Measurements from ENCODE around the gene DTNB.

The DTNB gene

DNA sequence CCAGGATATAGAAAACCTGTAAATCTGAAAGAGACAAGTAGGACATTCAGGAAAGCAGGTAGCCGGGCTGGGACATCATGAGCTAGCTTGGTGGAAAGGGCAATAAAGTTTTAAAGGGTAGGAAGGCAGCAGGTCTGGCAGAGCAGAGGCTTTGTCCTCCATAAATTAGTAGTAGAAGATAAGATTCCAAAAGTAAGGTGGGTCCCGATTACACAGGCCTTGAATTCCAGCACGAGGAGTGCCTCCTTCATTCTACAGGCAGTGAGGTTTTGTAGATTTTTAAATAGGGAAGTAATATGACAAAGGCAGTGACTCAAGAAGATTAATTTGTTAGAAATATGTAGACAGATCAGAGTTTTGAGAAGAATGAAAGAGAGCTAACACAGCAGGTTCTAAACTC, 160.7 kb downstream of the DTNB start:
- DNase-seq (ENCODE audit: low read depth in 1 of 2, low spot score in 1 of 2) = no peak

DNA sequence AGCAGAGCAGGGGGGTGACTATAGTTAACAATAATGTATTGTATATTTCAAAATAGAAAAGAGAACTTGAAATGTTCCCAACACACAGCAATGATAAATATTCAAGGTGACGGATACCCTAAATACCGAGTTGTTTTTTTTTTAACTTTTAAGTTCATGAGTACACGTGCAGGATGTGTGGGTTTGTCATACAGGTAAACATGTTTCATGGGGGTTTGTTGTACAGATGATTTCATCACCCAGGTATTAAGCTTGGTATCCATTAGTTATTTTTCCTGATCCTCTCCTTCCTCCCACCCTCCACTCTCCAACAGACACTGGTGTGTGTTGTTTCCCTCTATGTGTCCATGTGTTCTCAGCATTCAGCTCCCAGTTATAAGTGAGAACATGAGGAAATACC, 167.2 kb downstream of the DTNB start:
- no peak for DNase-seq (ENCODE audit: low read depth in 1 of 2, low spot score in 1 of 2)

DNA sequence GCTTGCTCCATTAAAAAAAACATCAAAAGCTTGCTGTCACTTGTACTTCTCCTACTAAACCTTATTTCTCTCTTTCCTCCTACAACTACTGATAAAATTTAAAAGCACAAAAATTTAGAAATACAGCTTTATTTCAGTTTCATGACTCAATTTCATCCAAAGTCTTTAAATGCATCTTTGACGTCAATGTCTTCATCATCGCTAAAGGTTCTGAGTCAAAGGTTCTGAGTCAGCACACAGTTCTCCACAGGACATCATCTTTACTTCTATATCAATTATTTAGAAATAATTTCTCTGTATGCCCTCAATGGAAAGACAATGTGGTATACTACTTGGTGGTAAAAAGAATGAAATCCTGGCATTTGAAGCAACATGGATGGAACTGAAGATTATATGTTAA, 167.8 kb downstream of the DTNB start:
- no peak for DNase-seq (ENCODE audit: low read depth in 1 of 2, low spot score in 1 of 2)

DNA sequence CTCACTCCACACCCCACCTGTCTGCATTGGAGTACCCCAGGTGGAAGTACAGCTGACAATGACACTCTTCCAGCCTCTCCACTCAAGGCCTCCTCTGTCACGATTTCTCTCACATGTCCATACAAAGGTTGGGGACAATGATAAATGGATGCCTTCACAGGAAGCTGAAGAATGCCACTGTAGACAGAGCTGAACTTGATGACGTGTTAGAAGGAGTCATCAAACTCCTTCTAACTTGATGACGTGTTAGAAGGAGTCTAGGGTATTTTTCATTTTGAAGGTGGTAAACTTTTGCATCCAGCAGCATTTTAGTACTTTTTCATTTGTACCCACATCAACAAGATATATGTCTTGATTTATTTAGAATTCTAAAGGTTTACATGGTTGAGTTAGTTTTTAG, 168.2 kb downstream of the DTNB start:
- DNase-seq (ENCODE audit: low read depth in 1 of 2, low spot score in 1 of 2) = no peak

DNA sequence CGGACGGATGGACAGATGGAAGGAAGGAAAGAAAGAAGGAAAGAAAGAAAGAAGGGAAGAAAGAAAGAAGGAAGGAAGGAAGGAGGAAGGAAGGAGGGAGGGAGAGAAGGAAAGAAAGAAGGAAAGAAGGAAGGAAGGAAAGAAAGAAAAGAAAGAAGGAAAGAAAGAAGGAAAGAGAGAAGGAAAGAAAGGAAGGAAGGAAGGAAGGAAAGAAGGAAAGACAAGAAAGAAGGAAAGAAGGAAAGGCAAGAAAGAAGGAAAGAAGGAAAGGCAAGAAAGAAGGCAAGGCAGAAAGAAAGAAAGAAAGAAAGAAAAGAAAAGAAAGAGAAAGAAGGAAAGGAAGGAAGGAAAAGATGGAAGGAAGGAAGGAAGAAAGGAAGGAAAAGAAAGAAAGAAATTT, 169.1 kb downstream of the DTNB start:
- no peak for DNase-seq (ENCODE audit: low read depth in 1 of 2, low spot score in 1 of 2)

DNA sequence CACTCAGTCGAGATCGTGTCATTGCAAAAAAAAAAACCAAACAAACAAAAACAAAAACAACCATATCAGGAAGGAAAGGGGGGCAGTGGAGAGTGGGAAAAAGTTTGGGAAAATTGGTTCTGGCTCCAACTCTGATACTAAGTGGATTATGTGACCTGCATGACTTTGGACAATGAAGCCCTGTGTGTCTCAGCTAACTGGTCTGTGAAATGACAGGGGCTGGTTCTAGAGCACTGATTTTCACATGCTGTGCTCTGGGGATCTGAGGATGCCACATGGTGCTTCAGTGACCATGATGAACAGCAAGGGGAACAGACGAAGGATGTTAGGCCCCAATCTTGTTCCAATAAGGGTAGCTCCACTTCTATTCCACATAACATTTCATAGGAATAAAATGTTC, 174.2 kb downstream of the DTNB start:
- DNase-seq (ENCODE audit: low read depth in 1 of 2, low spot score in 1 of 2) = no peak

DNA sequence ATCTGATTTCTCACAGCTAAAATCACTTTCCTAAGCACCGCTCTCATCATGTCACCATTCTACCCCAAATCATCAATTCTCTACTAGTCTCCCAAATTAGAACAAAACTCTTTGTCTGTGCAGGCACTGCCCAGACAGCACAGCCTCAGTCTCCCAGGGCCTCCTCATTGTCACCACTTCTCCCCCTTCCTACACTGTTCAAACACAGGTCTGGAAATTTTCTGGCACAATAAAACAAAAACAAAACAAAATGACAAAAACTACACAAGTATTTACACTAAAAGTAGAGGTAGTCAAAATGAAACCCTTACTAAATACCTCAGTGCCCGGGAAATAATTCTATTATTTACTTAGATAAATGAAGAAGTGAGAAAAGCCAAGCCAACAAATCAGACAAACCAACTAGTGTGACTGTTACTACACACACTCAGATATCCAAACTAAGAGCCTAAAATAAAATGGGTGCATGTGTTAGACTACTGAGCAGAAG, 175.4 kb downstream of the DTNB start:
- no peak for DNase-seq (ENCODE audit: low read depth in 1 of 2, low spot score in 1 of 2)

DNA sequence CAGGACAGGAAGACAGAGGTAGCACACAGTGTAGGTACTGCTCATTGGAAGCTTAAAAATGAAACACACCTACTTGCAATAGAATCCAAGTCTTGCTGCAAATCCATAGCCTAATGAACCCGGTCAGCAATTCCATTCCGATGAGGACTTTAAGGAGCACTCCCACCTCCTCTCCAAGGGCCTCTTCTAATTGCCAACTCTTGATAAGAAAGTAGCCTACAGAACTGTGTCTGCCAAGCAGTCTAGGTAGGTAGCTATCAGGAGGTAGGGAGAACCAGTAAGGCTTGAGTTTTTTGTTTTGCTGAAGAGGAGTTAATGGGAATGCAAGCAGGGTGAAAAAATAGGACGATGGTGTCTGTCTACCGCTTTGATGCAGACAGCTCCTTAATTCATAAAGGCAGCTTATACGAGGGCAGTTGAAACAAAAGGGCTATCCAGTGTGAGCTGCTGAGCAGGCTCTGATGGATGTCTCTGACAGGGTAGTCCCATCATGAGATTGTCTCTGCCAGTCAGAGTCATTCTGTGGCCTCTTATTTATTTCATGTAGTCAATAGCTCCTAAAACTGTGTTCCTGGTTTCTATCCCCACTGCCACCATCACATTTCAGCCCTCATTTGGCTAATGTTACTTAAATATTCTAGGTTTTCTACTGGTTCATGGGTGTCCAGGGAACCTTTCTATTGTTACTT, 176.0 kb downstream of the DTNB start:
- DNase-seq (ENCODE audit: low read depth in 1 of 2, low spot score in 1 of 2) = no peak

DNA sequence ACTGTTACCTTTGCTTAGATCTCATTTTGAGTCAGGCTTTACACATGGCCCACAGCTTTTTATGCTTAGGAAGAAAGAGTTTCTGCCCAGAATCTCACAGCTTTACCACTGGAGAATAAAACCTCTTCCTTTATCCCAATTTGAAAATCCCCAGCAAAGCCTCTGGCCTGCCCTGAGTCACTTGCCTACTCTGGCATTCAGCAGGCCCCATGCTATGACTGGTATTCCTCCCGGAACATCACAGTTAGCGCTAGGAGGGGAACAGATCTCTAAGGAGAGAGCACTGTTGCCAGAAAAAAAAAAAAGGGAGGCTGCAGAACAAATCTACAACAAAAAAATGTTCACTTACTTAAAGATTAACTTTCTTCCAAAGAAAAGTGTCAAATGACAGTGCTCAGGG, 178.8 kb downstream of the DTNB start:
- DNase-seq (ENCODE audit: low read depth in 1 of 2, low spot score in 1 of 2) = no peak

DNA sequence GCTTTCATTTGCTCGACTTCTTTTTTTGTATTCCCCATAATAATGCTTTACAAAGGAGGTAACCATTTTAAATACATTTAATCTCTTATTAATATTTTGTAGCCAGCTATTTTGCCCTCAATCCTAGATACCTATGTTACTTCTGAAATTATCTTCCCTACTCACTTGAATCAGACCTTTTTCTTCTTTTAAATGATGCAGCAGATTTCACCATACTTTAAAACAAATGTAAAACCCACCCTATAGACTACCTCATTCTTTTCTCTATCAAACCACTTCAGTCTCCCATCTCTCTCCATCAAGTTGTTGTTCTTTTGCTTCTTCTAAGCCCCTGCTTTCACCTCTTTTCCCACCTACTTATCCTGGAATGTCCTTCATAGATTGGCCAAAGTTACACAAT, 180.2 kb downstream of the DTNB start:
- DNase-seq (ENCODE audit: low read depth in 1 of 2, low spot score in 1 of 2) = no peak

DNA sequence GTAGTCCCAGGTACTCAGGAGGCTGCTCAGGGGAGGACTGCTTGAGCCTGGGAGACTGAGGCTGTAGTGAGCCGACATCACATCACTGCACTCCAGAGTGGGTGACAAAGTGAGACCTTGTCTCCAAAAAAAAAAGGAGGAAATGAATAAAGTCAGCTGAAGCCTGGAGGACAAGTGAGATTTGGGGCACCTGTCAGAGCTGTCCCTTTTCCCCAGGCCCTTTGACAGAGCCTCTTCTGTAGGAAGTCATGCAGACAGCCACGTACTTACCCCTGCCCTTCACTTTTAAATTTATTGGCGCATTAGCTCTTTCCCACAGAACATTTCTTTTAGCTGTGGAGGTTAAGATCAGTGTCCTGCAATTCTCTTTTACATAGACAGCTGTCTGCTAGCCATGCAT, 180.7 kb downstream of the DTNB start:
- DNase-seq (ENCODE audit: low read depth in 1 of 2, low spot score in 1 of 2) = no peak

DNA sequence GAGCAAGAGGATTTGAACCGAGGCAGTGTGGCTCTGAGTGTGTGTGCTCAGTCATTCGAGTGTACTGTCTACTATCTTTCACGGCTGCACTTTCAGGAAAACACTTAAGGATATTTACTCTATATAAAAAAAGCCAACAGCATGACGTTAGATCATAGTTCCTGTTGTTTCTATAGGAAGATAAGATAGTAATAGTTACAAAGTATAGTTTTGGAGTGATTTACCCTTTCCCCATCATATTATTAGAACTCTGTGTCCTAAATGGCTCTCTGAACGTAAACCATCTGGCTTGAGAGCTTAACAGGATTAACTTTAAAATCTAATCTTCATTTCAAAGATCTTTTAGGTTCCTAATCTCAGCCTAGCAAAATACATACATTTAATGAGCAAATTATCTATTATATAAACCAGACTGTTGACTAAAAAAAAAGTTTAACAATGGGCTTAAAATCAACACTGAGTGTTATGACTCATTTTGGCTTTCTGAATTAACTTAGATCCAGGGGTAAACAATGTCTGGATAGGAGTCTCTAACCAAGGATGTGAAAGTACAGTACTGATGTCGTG, 181.3 kb downstream of the DTNB start:
- no peak for DNase-seq (ENCODE audit: low read depth in 1 of 2, low spot score in 1 of 2)

DNA sequence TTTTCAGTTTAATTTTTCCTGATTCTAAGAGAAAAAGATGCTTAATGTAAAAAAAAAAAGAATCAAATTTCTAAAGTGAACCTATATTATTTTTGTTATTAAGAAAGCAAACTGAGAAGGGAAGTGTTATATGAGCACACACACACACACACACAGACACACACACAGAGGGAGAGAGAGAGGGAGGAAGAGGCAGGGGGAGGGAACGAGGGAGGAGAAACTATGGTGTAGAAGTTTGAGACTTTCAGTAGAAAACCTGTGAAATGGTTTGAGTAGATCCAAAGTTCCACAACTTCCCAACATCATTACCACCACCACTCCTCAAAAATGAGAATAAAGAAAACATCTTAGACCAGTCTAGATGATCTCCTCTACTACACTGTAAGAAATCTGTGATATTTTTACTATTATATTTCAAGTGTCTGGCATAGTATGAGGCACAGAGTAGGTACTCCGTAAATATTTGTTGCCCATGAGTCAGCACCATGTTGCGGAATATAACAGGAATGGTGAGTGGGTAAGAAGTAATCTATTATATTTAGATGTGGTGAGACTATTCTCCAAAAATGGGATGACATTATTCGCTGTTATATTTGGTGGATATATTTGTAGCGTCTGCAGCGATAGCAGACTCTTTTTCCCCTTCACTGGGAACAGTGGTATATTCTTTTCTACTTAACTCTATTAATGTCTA, 182.2 kb downstream of the DTNB start:
- DNase-seq (ENCODE audit: low read depth in 1 of 2, low spot score in 1 of 2) = no peak

DNA sequence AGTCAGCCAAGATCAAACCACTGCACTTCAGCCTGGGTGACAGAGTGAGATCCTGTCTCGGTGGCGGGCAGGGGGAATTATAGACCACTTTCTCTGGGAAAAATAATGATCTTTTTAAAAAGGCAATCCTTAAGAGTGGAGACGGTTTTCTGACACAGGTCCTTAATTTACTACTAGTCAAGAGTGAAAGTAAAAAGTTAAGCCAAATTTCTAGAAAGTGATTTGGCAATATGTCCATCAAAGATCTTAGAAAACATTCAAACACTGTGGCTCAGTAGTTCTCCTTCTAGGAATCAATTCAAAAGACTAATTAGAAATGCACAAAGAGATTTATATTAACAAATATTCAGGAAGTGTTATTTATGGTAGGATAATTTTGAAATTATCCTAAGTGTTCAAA, 183.2 kb downstream of the DTNB start:
- no peak for DNase-seq (ENCODE audit: low read depth in 1 of 2, low spot score in 1 of 2)

DNA sequence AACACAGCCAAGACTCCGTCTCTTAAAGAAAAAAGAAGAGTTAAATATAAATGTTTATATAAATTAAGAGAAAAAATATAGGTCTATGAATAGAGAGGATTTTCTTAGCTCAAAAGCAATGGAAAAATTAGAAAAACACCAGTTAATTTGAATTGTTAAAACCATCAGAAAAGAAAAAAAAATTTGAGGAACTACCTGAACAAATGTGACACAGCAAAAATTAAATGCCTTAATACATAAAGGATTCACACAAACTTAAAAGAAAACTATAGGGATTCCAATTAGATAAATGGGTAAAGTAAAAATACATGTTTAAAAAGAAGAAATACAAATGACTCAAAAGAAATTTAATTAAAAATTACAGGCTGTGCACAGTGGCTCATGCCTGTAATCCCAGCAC, 183.7 kb downstream of the DTNB start:
- DNase-seq (ENCODE audit: low read depth in 1 of 2, low spot score in 1 of 2) = no peak

DNA sequence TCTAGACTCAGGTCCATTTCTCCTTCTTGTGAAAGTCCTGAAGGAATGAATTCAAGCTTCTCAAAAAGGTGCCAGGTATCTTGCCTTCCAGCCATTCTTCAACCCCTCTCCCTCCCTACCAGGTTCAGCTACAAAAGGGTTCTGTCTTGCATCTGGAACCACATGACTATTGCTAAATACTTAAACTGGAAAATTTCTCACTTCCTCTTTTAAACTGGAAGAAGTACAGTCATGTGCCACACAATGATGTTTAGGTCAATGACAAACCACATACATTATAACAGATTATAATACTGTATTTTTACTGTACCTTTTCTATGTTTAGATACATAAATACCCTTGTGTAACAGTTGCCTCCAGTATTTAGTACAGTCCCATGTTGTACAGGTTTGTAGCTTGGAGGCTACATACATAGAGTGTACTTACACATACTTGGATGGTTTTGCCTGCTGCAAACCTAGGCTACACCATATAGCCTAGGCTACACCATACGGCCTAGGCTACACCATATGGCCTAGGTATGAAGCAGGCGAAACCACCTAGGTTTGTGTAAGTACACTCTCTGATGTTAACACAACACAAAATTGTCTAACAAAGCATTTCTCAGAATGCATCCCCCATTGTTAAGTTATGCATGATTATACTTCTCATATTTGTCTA, 189.6 kb downstream of the DTNB start:
- no peak for DNase-seq (ENCODE audit: low read depth in 1 of 2, low spot score in 1 of 2)

DNA sequence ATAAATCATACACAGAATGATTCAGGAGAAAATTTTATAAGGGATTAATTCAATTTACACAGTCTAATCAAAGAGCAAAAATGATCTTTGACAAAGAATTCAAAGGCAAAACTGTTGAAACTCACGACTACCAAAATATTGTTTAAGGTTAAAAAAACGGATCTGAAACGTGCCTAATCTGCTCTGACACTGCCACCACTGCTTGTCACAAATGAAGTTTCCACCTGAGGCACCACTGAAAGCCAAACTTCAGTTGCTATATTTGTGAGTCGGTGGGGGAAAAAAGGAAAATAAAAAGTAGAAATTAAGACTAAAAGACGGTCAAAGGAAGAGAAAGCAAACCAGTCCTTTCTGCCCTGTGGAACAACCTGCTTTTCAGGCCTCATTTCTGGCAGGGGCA, 191.0 kb downstream of the DTNB start:
- DNase-seq (ENCODE audit: low read depth in 1 of 2, low spot score in 1 of 2) = no peak

DNA sequence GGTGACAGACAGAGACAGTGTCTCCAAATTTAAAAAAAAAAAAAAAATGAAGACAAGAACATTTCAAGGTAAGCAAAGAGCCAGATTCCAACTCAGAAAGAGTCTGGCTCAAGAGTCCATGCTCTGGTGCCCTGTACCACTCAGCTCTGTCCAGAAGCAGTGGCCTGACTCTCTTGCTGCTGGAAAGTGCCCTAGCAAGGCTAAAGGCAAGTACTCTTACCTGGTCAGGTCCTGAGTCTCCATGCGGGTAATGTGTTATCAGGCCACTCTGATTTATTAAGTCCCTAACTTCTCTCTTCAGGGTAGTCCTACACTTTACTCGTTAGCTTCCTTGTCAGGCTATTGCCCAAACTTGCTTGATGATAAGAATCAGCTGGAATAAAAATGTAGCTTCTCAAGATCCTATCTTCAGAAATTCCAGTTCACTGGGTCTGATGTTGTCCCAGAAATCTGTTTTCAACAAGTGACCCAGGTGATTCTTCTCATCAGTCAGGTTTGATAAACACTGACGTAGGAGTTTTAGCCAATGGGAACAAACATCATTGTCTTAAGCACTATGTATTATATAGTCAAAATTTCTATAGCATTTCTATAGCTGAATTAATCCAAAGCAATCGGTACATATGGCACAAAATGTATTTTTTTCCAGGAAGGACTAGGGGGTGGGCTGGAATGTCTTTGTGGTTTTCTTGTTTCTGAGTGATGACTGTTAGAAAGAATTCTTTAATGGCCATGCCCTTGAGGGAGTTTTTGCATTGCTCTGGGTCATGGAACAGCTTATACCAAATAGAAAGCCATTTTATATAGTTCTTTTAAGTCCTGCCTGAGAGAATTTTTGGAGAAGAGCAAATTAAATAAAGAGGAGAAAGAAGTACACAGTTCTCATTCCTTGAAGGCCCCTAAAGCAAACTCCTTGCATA, 191.7 kb downstream of the DTNB start:
- no peak for DNase-seq (ENCODE audit: low read depth in 1 of 2, low spot score in 1 of 2)

DNA sequence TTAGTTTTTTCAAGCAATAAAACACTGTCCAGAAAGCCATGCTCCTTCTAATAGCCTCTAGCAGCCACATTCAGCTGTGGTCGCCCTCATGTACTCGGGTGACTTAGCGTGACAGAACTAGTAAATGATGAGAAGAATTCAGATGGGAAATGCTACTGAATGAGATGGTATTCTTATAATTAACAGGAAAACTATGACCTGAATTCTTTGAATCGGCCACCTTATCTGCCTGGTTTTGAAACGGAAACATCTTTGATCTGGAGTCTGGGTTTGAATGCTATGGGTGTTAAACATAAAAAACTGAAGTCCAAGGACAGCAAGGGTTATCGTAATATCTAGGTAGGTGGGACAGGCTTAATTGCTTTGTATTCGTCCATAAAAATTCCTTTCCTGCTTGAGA, 192.8 kb downstream of the DTNB start:
- no peak for DNase-seq (ENCODE audit: low read depth in 1 of 2, low spot score in 1 of 2)

DNA sequence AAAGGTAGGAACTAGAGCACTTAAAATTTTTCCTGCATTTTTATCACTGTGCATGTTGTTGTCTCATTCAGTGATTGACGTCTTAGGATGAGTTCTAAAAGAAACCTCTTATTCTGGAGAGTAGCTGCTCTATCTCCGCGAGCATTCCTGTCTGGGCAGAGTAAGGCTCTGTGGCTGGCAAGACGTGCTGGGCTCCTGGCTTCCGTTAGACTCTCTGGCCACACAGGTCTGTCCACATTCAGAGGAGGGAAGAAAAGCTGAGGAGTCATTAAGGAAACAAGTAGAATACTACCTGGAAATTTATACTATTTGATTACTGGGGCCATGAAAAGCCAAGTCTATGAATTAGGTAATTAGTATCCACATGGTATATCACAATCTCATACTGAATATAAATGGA, 193.6 kb downstream of the DTNB start:
- no peak for DNase-seq (ENCODE audit: low read depth in 1 of 2, low spot score in 1 of 2)

DNA sequence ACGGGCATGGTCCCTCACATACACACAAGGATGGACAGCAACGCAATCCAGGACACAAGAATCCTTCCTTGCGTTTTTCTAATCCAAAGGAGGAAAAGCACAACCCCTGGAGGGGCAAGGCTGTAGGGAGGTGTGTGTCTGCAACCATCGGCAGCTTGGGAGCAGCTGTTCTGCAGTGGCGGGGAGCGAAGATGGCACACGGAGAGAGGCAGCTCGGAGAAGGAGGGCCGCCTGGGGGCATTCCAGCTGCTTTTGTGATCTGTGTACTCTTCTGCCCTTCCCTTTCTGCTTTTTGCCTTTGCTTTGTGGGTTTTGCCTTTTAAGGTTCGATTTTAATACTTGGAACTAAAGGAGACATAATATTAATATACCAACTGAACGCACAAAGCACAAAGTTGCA, 194.6 kb downstream of the DTNB start:
- DNase-seq (ENCODE audit: low read depth in 1 of 2, low spot score in 1 of 2) = no peak
